EL (cell line): ENCODE results near the gene FAF1.

Source experiments
- DNase-seq: peaks from one replicate; pipeline ENCODE4 v3.0.0-alpha.2; 2016

The FAF1 gene

DNA sequence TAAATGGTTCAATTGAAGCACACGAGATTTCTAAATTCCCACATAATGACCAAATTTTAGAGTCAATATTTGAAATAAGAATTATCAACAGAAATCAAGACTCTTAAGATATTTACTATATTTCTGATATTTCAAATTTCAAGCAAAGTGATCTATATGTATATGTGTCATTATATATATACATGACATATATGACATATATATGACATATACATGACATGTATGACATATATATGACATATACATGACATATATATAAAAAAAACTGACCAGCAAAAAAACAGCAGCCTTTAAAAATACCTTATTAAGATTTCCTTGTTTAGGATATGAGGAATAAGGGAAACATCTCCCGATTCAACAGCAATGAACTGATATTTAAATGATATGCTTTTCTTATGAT is 266.2 kb downstream of the FAF1 start:
- DNase-seq = no peak

DNA sequence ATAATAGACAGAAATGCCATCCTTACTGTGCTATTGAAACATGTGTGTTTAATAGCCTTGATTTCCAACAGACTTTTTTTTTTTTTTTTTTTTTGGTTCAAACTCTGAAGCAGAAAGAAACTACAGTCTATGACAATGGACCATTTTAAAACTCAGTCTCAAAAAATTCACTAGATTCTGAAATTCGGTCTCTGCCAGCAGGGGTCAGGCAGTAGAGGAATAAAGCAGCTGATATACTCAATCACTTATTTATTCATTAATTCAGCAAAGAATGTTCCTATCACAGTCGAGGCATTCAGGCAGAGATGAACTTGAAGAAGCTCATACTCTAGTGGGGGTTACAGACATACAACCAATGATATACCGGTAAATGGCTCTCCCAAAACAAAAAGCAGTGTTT is 275.9 kb downstream of the FAF1 start:
- DNase-seq = no peak

DNA sequence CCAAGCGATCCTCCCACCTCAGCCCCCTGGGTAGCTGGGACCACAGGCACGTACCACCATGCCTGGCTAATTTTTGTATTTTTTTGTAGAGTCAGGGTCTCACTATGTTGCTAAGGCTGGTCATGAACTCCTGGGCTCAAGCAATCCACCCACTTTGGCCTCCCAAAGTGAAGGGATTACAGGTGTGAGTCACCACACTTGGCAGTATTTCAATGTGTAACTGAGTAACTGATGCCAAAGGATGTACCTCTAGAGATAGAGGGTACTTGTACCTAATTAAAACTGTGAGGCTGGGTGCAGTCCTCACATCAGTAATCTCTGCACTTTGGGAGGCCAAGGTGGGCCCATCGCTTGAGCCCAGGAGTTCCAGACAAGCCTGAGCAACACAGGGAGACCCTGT is 278.1 kb downstream of the FAF1 start:
- DNase-seq = peak; percentile 48

DNA sequence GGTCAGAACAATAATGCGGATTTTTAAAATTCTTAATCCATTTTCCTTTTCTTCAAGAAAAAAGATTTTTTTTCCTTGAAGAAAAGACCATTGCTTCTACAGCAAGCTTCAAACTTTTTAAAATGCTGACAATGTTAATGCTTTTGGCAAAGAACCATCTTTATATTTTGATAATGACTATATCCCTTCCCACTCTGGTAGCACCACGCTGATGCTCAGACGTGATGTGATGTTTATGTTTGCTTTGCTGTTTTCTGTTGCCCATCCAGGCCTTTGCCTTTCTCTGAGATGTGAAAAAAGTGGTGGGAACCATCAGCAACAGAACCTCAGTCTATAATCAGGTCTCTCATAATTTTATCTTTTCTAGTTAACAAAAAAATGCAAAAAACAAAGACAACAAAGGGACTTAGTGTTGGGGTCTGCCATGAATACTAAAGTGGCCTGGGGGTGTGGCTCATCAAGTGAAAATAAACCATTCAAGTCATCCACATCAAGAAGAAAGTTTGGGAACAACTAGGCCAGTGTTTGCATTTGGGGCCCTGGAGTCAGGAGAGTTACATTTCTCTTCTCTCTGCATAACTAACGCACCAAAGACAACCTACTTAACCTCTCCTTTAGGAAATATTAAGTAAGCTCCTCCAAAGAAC is 292.2 kb downstream of the FAF1 start:
- DNase-seq = peak; percentile 18

DNA sequence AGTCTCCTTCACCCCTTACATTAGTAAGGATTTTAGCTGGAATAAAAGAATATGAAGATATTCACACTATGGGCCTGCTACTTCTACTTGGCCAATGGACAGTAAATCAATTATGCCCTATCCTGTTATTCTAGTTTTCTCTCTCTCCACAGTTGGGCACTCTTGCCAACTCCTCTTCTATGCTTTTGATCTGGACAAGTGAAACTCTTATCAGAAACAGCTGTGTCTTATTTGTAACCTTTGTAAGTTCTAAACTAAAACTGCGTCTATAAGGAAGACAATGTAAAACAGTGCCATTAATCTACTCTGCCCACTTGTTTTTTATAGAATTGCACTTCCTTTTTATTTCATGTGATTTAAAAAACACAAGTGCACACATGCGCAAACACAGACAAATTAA is 292.8 kb downstream of the FAF1 start:
- no peak for DNase-seq

DNA sequence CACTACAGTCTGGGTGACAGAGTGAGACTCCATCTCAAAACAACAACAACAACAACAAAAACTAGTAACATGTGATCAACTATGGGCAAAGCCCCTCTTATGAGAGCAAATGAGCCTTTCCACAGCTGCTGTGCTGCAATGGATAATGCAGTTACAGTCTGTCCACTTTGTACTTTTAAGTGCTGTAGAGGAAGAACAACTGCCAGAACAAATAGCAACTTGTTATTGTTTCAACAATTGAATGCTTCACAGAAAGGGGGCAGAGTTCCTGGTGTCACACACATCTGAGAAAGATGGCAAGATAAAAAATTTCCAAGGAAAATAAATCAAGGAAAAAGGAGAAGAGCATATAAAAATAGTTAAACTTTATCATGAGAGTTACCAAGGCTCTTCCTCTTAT is 293.2 kb downstream of the FAF1 start:
- DNase-seq = no peak

DNA sequence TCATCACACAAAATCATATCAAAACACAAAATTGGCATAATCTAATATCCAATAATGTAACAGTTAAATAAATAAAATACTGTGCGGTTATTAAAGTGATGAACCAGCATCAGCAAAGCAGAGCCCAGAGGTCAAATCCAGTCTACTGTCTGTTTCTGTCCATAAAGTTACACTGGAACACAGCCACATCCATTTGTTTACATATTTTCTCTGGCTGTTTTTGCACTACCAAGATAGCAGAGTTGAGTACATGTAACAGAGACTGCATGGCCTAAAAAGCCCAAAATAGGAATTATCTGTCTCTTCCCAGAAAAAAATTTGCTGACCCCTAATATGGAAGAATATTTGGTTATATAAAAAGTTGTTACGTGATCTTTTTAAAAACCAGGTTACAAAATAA is 294.7 kb downstream of the FAF1 start:
- DNase-seq = no peak

DNA sequence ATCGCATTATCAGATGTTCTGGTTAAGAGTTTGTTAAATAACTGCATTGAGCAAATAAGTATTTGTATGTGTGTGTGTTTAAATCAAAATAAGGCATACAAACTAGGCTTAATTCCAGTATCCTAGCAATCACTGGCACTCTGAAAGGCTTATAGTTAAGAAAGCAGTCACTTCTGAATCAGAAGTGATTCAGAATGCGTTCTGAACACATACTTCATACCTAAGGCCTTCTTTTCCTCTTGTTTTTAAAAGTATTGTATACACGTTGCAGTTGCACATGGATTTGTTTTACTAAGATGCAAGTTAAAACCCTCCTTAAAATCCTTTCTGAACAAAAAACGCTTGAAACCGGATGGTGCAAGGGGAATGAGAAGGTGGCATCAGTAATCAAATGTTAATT is 298.4 kb downstream of the FAF1 start:
- peak; percentile 21 for DNase-seq

DNA sequence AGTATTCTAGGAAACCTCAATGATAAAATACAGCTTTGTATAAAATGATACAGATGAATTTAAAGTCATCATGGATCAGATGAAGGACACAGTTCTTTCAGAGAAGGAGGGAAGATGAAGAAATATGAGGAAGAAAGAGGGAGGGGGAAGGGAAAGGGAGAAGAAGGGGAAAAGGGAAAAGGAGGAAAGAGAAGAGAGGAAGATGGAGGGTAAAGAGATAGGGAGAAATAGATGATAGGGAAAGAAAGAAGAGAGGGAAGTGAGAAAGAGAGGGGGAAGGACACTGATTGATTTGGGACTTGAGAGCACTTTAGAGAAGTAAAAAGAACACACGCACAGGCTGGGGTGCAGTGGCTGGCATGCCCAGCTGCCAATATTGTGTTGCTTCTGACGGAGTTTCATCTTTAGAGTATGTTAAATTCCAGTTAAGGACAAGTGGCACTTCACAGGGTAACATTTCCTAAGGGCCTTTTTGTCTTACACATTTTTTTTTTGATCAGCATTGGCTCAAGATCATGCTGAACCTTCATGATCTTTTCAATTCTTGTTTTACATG is 300.9 kb downstream of the FAF1 start:
- DNase-seq = no peak

DNA sequence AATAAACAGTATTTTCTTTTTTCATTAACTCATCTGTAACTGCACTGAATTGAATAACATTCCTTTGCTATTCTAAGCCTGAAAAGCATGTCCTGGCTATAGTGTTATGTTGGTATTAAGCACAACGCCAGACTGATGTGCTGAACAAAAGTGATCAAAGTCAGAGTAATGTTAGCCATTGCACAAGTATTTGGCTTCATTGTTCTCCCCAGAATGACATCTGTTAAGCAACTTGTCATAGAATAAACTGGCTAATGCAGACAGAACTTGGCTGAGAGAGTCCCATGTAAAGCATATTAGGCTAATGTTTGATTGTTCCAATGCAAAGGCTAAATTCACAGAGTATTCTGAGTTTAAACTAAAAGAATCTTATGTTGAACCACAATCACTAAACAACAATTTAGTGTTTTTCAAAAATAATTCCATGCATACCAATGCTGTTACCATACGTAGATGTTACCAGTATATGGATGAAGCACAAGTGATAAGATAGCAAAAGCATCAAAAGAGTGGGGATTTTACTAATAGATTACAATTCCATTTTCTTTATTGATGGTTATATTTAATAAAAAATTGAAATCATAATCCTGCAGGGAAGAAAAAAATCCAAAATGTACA is 301.5 kb downstream of the FAF1 start:
- DNase-seq = peak; percentile 51

DNA sequence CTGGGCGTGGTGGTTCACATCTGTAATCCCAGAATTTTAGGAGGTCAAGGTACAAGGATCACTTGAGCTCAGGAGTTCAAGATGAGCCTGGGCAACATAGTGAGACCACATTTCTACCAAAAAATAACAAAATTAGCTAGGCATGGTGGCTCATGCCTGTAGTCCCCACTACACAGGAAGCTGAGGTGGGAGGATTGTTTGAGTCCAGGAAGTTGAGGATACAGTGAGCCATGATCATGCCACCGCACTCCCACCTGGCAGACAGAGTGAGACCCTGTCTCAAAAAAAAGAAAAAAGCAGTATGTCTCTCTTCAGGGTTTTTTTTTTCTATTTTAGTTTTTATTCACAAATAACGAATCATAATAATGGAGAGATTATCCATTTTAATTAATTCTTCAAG is 303.1 kb downstream of the FAF1 start:
- DNase-seq = no peak

DNA sequence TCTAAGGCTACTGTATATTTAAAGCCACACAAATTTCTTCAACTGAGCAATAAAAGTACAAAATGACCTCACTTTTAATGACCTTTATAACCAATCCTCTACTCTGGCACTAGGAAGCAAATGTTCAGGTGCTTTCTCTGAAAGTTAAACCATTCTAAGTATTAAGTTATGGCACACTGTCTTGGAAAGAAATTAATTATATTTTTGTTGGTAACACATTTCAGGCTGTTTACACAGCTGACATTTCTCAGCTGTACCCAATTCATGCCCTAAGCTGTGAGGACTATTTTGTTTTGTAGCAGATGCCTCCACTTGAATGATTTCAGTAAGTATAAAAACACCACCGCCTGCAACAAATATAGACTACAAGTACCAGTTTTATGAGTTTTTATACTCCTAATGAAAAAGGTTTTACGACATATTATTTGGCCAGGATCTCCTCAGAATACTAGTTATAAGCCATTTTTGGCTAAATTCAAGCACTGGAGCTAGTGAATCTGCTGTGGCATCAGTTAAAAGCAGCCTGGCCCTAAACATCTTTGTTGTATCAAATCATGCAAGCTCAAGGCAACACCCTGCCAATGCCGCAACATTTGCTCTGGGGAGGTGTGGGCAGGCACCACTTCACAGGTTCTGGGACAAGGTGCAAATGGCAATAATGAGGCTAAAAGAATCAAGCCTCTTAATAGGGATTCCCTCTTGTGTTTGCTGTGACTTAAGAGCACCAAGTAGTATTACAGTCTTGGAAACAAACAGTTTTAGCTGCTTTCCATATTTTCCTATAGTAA is 308.4 kb downstream of the FAF1 start:
- no peak for DNase-seq

DNA sequence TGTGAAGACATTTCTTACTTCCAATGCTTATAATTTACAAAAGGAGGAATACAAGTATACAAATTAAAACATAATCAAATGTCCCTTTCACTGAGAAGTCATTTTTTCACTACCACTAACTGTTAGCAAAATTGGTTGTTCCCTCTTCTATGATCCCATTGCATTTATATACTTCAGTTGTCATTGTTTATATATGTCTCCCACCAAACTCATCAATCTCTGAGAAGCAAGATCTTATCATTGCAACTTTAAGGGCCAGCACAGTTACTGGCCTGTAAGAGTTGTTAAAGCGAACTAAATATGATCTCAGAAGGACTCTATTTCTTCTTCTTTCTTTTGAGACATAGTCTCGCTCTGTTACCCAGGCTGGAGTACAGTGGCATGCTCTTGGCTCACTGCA is 313.5 kb downstream of the FAF1 start:
- DNase-seq = no peak

DNA sequence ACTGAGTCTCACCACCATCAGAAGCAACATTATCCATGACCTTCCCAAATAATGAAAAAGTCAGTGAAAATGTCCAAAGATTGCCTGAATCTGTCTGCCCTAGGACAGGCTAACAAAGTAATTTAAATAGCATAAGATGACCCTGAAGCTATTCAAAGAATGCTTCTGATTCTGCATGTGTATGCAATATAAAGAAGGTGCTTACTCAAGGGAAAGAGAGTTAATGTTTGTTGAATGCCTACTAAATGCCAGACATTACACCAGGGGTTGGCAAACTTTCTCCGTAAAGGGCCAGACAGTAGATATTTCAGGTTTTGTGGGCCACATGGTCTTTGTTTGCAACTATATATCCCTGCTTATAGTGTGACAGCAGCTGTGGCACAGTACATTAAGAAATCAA is 314.9 kb downstream of the FAF1 start:
- no peak for DNase-seq

DNA sequence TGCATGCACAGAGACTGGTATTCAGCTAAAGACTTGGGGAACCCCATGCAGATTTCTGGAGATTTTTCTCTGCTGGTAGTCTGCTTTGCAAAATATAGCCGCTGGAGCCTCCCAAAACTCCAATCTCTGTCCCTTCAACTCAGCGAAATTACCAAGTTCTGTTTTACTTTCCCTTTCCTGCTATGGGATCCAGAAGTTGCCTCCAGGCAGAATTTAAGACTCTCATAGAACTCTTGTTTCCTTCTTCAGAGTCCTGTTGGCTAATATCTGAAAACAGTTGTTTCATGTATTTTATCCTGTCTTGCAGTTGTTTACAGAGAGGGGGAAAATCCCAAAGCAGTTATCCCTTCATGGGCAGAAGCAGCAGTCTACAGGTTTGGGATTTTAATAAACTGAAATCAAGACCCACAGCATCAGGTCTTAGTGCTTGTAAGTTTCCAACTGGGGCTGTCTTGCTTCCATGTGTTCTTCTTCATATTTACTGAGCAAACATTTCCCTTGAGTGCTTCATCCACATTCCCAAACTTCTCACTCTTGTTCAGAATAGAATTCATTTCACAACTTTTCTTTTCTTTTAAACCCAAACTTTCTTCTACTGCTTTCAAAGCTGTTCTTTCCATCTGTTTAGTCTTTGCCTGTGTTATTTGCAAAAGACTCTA is 315.5 kb downstream of the FAF1 start:
- peak; percentile 48 for DNase-seq

DNA sequence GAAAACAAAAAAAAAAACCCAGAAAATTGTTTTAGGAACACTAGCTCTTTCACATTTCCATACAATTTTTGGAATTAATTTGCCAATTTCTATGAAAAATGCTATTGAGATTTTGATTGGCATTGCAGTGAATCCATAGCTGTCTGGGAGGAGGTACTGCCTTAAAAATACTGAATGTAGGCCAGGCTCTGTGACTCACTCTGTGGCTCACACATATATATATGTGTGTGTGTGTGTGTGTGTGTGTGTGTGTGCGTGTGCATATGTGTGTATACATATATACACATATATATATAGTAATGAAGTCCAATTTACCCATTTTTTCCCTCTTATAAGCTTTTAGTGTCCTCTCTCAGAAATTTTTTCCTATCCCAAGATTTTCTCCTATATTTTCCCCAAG is 322.6 kb downstream of the FAF1 start:
- DNase-seq = no peak

DNA sequence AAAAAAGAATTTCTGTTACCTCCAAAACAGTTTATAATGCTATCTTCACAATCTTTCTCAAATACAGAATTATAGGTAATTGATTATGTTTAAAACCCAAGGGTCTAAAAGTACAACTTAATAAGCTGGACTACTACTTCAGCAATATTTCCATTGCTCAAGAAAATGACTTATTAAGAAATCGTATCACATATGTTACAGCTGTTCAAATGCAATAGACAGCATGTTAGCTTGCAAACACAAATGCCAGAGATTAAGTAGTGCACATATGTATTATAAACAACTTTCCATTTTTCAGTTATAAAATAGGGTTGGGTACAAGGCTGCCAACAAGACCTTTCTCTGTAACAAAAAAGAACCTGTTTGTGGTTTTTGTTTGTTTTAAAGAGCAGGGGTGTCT is 325.8 kb downstream of the FAF1 start:
- no peak for DNase-seq

DNA sequence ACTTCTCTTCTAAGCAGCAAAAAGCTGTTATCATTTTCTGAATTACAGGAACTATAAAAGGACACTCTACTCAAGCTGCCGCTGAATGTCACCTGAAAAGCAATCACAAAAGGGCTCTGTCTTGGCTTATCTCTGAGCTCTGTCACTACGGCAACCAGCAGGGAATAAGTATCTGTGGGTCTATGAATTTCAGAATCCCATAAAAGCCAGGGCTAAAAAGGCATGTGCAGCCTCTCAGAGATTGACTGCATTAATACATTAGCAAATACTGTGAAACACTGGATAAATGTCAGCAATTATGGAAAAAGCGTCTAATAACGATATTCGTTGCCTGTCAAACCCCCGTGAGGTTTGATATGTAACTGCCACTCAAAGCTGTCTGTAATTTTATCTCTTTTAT is 326.6 kb downstream of the FAF1 start:
- no peak for DNase-seq

DNA sequence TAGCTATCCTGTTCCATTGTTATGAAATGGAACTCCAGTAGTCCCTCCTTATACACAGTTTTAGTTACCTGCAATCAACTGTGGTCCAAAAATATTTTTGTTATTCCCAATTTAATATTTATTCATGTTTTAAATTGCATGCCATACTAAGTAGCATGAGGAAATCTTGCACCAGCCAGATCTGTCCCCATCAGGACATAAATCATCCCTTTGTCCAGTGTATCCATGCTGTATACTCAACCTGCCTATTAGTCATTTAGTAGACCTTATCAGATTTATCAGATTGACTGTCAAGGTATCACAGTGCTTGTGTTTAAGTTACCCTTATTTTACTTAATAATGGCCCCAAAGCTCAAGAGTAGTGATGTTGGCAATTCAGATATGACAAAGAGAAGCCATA is 328.9 kb downstream of the FAF1 start:
- no peak for DNase-seq

DNA sequence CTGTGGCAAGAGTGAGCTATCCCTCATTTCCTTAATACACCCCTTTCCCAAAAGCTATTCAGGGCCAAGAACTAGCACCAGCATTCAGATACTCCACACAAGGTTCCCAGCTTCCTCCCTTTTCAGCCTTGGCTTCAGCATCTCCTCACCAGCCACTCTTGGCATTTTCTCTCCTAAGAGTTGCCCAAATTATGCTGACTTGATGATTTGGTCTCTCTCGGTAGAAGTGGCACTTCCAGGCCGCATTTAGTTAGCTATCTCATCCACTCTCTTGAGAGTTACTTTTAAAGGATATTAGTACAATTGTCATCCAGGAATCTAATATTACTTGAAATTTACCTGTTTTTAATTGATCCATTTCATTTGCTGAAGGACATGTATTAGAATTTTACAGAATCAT is 337.8 kb downstream of the FAF1 start:
- no peak for DNase-seq

DNA sequence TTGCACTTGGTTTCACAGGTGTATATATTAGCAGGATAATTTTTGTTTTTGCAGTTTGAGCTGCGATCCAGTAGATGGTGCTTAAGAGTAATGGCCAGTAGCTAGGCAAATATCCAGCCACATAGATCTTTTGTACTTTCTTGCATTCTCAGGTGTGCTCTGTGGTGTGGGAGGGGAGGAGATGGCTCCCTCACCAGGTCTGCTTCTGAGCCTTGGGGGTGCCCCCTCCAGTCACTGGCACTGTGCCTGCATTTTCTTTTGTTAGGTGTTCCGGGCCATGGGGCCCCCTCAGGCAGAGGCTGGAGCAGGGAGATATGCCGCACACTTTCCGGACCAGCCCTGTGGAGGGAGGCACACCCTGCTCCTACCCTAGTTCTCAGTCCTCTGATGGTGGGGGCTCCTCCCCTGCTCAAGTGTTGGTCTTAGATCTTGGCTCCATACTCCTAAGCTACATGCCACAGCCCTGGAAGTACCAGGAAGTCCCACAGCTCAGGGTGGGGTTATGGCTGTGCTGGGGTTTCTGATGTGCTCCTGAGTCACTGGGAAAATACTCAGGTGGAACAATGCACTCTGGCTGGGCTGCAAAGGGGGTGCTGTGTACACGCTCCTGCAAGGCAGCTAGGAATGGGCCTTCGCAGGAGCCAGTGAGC is 339.3 kb downstream of the FAF1 start:
- DNase-seq = peak; percentile 38

DNA sequence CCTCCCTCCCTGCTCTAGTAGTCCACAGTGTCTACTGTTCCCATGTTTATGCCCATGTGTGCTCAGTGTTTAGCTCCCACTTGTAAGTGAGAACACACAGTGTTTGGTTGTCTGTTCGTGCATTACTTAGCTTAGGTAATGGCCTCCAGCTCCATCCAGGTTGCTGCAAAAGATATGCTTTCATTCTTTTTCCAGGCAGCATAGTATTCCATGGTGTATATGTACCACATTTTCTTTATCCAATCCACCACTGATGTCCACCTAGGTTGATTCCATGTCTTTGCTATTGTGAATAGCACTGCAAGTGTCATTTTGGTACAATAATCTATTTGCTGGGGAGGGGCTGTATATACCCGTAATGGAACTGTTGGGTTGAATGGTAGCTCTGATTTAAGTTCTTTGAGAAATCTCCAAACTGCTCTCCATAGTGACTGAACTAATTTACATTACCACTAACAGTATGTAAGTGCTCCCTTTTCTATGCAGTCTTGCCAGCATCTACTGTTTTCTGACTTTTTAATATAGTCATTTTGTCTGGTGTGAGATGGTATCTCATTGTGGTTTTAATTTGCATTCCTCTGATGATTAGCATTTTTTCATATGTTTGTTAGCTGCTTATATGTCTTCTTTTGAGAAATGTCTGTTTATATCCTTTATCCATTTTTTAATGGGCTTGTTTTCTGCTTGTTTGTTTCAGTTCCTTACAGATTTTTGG is 344.9 kb downstream of the FAF1 start:
- peak; percentile 62 for DNase-seq
